Measurements from ENCODE around the gene CCDC178.
"Not testable (repeated sequence)": the region's sequence is repeated elsewhere in the genome, so short reads cannot be mapped to it uniquely, and the experiment has no call there.

CCDC178 gene

GRCh38 chr18:33157893-33158292 lies 282.6 kb downstream of the CCDC178 start:
- Histone ChIP-seq H3K36me3 (ENCODE audit: insufficient read depth, low read length) (no peaks in the 10 kb centered on the region), H3K9ac (ENCODE audit: low read depth, low read length) (no peak overlapping the region), H3K4me1 (ENCODE audit: insufficient read depth, low read length) (no peaks in the 10 kb centered on the region), H3K9me3 (ENCODE audit: control insufficient read depth, insufficient read depth, low read length) (no peaks in the 10 kb centered on the region)

- Histone ChIP-seq H3K36me3 (ENCODE audit: insufficient read depth, low read length) (no peaks in the 10 kb centered on the region), H3K9me3 (ENCODE audit: control insufficient read depth, insufficient read depth, low read length) (no peaks in the 10 kb centered on the region), H3K4me1 (ENCODE audit: insufficient read depth, low read length) (no peaks in the 10 kb centered on the region), H3K9ac (ENCODE audit: low read depth, low read length) (no peak overlapping the region)
These were observed 283.5 kb downstream of the CCDC178 start for GRCh38 chr18:33156906-33157470.

- no peaks in the 10 kb centered on the region for H3K9me3 ChIP-seq (ENCODE audit: control insufficient read depth, insufficient read depth, low read length)
- no peak overlapping the region for H3K9ac ChIP-seq (ENCODE audit: low read depth, low read length)
These were observed 286.5 kb downstream of the CCDC178 start for GRCh38 chr18:33154049-33154448.

GRCh38 chr18:33152376-33152775 lies 288.1 kb downstream of the CCDC178 start:
- H3K36me3 ChIP-seq (ENCODE audit: insufficient read depth, low read length) = no peaks in the 10 kb centered on the region
- H3K4me1 ChIP-seq (ENCODE audit: insufficient read depth, low read length) = no peaks in the 10 kb centered on the region
- no peaks in the 10 kb centered on the region; the same call in 1 of the 2 replicates for H3K9me3 ChIP-seq (ENCODE audit: control insufficient read depth, insufficient read depth, low read length)
- H3K9ac ChIP-seq (ENCODE audit: low read depth, low read length) = no peak overlapping the region

More at GRCh38 chr18:33154049-33154448, 286.5 kb downstream of the CCDC178 start:
- H3K36me3 ChIP-seq (ENCODE audit: insufficient read depth, low read length) = no peaks in the 10 kb centered on the region
- no peaks in the 10 kb centered on the region for H3K4me1 ChIP-seq (ENCODE audit: insufficient read depth, low read length)

- not testable (repeated sequence) for H3K4me1 ChIP-seq (ENCODE audit: insufficient read depth, low read length); H3K9ac ChIP-seq (ENCODE audit: low read depth, low read length)
These were observed 292.7 kb downstream of the CCDC178 start for GRCh38 chr18:33147811-33148210.

GRCh38 chr18:33146014-33146413 lies 294.5 kb downstream of the CCDC178 start:
- Histone ChIP-seq H3K9ac (ENCODE audit: low read depth, low read length) (no peak overlapping the region), H3K36me3 (ENCODE audit: insufficient read depth, low read length) (no peaks in the 10 kb centered on the region), H3K4me1 (ENCODE audit: insufficient read depth, low read length) (no peaks in the 10 kb centered on the region), H3K9me3 (ENCODE audit: control insufficient read depth, insufficient read depth, low read length) (no peaks in the 10 kb centered on the region; the same call in 1 of the 2 replicates)

More at GRCh38 chr18:33147811-33148210, 292.7 kb downstream of the CCDC178 start:
- not testable (repeated sequence) for H3K9me3 ChIP-seq (ENCODE audit: control insufficient read depth, insufficient read depth, low read length); H3K36me3 ChIP-seq (ENCODE audit: insufficient read depth, low read length)

GRCh38 chr18:33135951-33136660 lies 304.4 kb downstream of the CCDC178 start:
- H3K4me1 ChIP-seq (ENCODE audit: insufficient read depth, low read length) = no peaks in the 10 kb centered on the region
- no peaks in the 10 kb centered on the region for H3K36me3 ChIP-seq (ENCODE audit: insufficient read depth, low read length)

GRCh38 chr18:33132657-33133056 lies 307.9 kb downstream of the CCDC178 start:
- no peaks in the 10 kb centered on the region for H3K4me1 ChIP-seq (ENCODE audit: insufficient read depth, low read length)
- H3K36me3 ChIP-seq (ENCODE audit: insufficient read depth, low read length) = no peaks in the 10 kb centered on the region
- H3K9me3 ChIP-seq (ENCODE audit: control insufficient read depth, insufficient read depth, low read length) = no peaks in the 10 kb centered on the region
- H3K9ac ChIP-seq (ENCODE audit: low read depth, low read length) = no peak overlapping the region

More at GRCh38 chr18:33135951-33136660, 304.4 kb downstream of the CCDC178 start:
- H3K9ac ChIP-seq (ENCODE audit: low read depth, low read length) = no peak overlapping the region
- H3K9me3 ChIP-seq (ENCODE audit: control insufficient read depth, insufficient read depth, low read length) = no peaks in the 10 kb centered on the region

- no peaks in the 10 kb centered on the region for H3K9me3 ChIP-seq (ENCODE audit: control insufficient read depth, insufficient read depth, low read length)
- H3K36me3 ChIP-seq (ENCODE audit: insufficient read depth, low read length) = no peaks in the 10 kb centered on the region
- no peak overlapping the region for H3K9ac ChIP-seq (ENCODE audit: low read depth, low read length)
- H3K4me1 ChIP-seq (ENCODE audit: insufficient read depth, low read length) = no peaks in the 10 kb centered on the region
These were observed 311.9 kb downstream of the CCDC178 start for GRCh38 chr18:33128581-33128980.

GRCh38 chr18:33123862-33124518 lies 316.5 kb downstream of the CCDC178 start:
- H3K4me1 ChIP-seq (ENCODE audit: insufficient read depth, low read length) = no peaks in the 10 kb centered on the region
- H3K36me3 ChIP-seq (ENCODE audit: insufficient read depth, low read length) = no peaks in the 10 kb centered on the region
- H3K9ac ChIP-seq (ENCODE audit: low read depth, low read length) = no peak overlapping the region
- H3K9me3 ChIP-seq (ENCODE audit: control insufficient read depth, insufficient read depth, low read length) = no peaks in the 10 kb centered on the region

- Histone ChIP-seq H3K9me3 (ENCODE audit: control insufficient read depth, insufficient read depth, low read length) (no peaks in the 10 kb centered on the region), H3K4me1 (ENCODE audit: insufficient read depth, low read length) (no peaks in the 10 kb centered on the region; the same call in 1 of the 2 replicates), H3K9ac (ENCODE audit: low read depth, low read length) (no peak overlapping the region), H3K36me3 (ENCODE audit: insufficient read depth, low read length) (no peaks in the 10 kb centered on the region)
These were observed 324.1 kb downstream of the CCDC178 start for GRCh38 chr18:33116376-33116775.

GRCh38 chr18:33115917-33116316 lies 324.6 kb downstream of the CCDC178 start:
- H3K36me3 ChIP-seq (ENCODE audit: insufficient read depth, low read length) = no peaks in the 10 kb centered on the region
- no peak overlapping the region for H3K9ac ChIP-seq (ENCODE audit: low read depth, low read length)
- H3K4me1 ChIP-seq (ENCODE audit: insufficient read depth, low read length) = no peaks in the 10 kb centered on the region; the same call in 1 of the 2 replicates
- H3K9me3 ChIP-seq (ENCODE audit: control insufficient read depth, insufficient read depth, low read length) = no peaks in the 10 kb centered on the region

GRCh38 chr18:33115476-33115875 lies 325.0 kb downstream of the CCDC178 start:
- Histone ChIP-seq H3K9ac (ENCODE audit: low read depth, low read length) (no peak overlapping the region), H3K9me3 (ENCODE audit: control insufficient read depth, insufficient read depth, low read length) (no peaks in the 10 kb centered on the region), H3K36me3 (ENCODE audit: insufficient read depth, low read length) (no peaks in the 10 kb centered on the region), H3K4me1 (ENCODE audit: insufficient read depth, low read length) (no peaks in the 10 kb centered on the region; the same call in 1 of the 2 replicates)

GRCh38 chr18:33114749-33115148 lies 325.8 kb downstream of the CCDC178 start:
- Histone ChIP-seq H3K4me1 (ENCODE audit: insufficient read depth, low read length) (no peaks in the 10 kb centered on the region; the same call in 1 of the 2 replicates), H3K36me3 (ENCODE audit: insufficient read depth, low read length) (no peaks in the 10 kb centered on the region), H3K9me3 (ENCODE audit: control insufficient read depth, insufficient read depth, low read length) (no peaks in the 10 kb centered on the region), H3K9ac (ENCODE audit: low read depth, low read length) (no peak overlapping the region)

GRCh38 chr18:33113416-33113815 lies 327.1 kb downstream of the CCDC178 start:
- no peak overlapping the region for H3K9ac ChIP-seq (ENCODE audit: low read depth, low read length)

More at GRCh38 chr18:33113416-33113815, 327.1 kb downstream of the CCDC178 start:
- H3K9me3 ChIP-seq (ENCODE audit: control insufficient read depth, insufficient read depth, low read length) = no peaks in the 10 kb centered on the region
- no peaks in the 10 kb centered on the region; the same call in 1 of the 2 replicates for H3K4me1 ChIP-seq (ENCODE audit: insufficient read depth, low read length)
- no peaks in the 10 kb centered on the region for H3K36me3 ChIP-seq (ENCODE audit: insufficient read depth, low read length)
